Nephron progenitor cell (in vitro differentiated cells): ENCODE measurements around the gene CORO2A.
A peak's percentile ranks its signal among the peaks of the same experiment; 100 is the strongest.

Experiments used
- DNase-seq: peaks from one replicate; pipeline ENCODE4 v3.0.0; 2021
- H3K27ac Mint-ChIP-seq: 2 replicates; pipeline ENCODE4 v1.8.0; 2021; ENCODE audit warnings: mild to moderate bottlenecking, moderate library complexity, mixed read lengths
- H3K27me3 Mint-ChIP-seq: 2 replicates; pipeline ENCODE4 v1.8.0; 2021; ENCODE audit warnings: mild to moderate bottlenecking, low read depth, mixed read lengths; ENCODE audit not compliant: poor library complexity
- H3K36me3 Mint-ChIP-seq: 2 replicates; pipeline ENCODE4 v1.8.0; 2021; ENCODE audit warnings: low read depth, mixed read lengths
- H3K4me1 Mint-ChIP-seq: 2 replicates; pipeline ENCODE4 v1.8.0; 2021; ENCODE audit warnings: mixed read lengths
- H3K4me3 Mint-ChIP-seq: 2 replicates; pipeline ENCODE4 v1.8.0; 2021; ENCODE audit warnings: mild to moderate bottlenecking, moderate library complexity, mixed read lengths
- H3K9me3 Mint-ChIP-seq: 2 replicates; pipeline ENCODE4 v1.8.0; 2021; ENCODE audit warnings: mild to moderate bottlenecking, moderate library complexity, mixed read lengths
- CTCF ChIP-seq: fragments of 200-600 bp; sonication (generic); IDR thresholded peaks from 2 replicates; pipeline ENCODE4 v1.5.0; 2021; ENCODE audit warnings: antibody characterized with exemption

CORO2A gene

GRCh38 chr9:98192503-98193335 lies at the start of gene CORO2A:
Gene CORO2A (minus strand): TSS chr9:98192637. CDS start chr9:98157660, 34,977 bp downstream.
- peak; percentile 27 for TF ChIP-seq CTCF
- Mint-ChIP-seq H3K4me1 (peaks cover 10% of the 10 kb centered on the region), H3K9me3 (no peaks in the 10 kb centered on the region), H3K27ac (peak within 1 kb of the TSS; percentile 28), H3K27me3 (peaks cover 20% of the 10 kb centered on the region), H3K36me3 (no peaks in the 10 kb centered on the region), H3K4me3 (peak within 1 kb of the TSS; percentile 84)
- peak; percentile 87 for DNase-seq

GRCh38 chr9:98241357-98242300 lies 49.2 kb upstream of the CORO2A start:
- TF ChIP-seq CTCF: no peak
- no peak for DNase-seq
- Mint-ChIP-seq H3K4me1 (peaks cover 26% of the 10 kb centered on the region), H3K27me3 (peaks cover 7% of the 10 kb centered on the region), H3K4me3 (no peak overlapping the region), H3K27ac (no peak overlapping the region), H3K9me3 (no peaks in the 10 kb centered on the region), H3K36me3 (no peaks in the 10 kb centered on the region)

GRCh38 chr9:98240475-98240874 lies 48.0 kb upstream of the CORO2A start:
- Mint-ChIP-seq H3K9me3 (no peaks in the 10 kb centered on the region), H3K4me1 (peaks cover 16% of the 10 kb centered on the region), H3K27ac (no peak overlapping the region), H3K36me3 (no peaks in the 10 kb centered on the region), H3K27me3 (peaks cover 7% of the 10 kb centered on the region), H3K4me3 (no peak overlapping the region)
- DNase-seq: no peak
- TF ChIP-seq CTCF: no peak

GRCh38 chr9:98236901-98237487 lies 44.6 kb upstream of the CORO2A start:
- H3K27me3 Mint-ChIP-seq: peaks cover 3% of the 10 kb centered on the region
- H3K4me1 Mint-ChIP-seq: peaks cover 15% of the 10 kb centered on the region
- H3K36me3 Mint-ChIP-seq: no peaks in the 10 kb centered on the region
- no peak for DNase-seq
- H3K4me3 Mint-ChIP-seq: no peak overlapping the region
- H3K9me3 Mint-ChIP-seq: no peaks in the 10 kb centered on the region
- no peak overlapping the region for H3K27ac Mint-ChIP-seq
- TF ChIP-seq CTCF: no peak

- Mint-ChIP-seq H3K9me3 (no peaks in the 10 kb centered on the region), H3K4me1 (peaks cover 21% of the 10 kb centered on the region), H3K4me3 (no peak overlapping the region), H3K36me3 (no peaks in the 10 kb centered on the region), H3K27me3 (peaks cover 3% of the 10 kb centered on the region), H3K27ac (no peak overlapping the region)
- no peak for TF ChIP-seq CTCF
- DNase-seq: no peak
These were observed 42.7 kb upstream of the CORO2A start for GRCh38 chr9:98235126-98235525.
